ENCODE measurements around the gene CAT. TPM values are rescaled to one million over a fixed set of nuclear protein-coding genes. Genes with fewer than 3 reads are reported as not detected.

The CAT gene
- total and polyA plus RNA-seq, 8 donors, result 24.9 to 122 (median 74.7) TPM

- intact Hi-C loops (cut with DNase I; ENCODE audit: low total_unique reads), result no loop called here
- Histone ChIP-seq H3K9me3 (no peaks in the 10 kb centered on the region), H3K27ac (no peak overlapping the region), H3K36me3 (no peaks in the 10 kb centered on the region), H3K27me3 (no peaks in the 10 kb centered on the region), H3K4me1 (peaks cover 5 to 17% (median 6%) of the 10 kb centered on the region in 4 donors), H3K4me3 (no peak overlapping the region)
- TF ChIP-seq POLR2A (IDR thresholded peaks at IDR 0.05) (no peak), EP300 (IDR thresholded peaks at IDR 0.05) (no peak), POLR2AphosphoS5 (IDR thresholded peaks at IDR 0.05) (no peak)
- TF ChIP-seq, protein P1, sequence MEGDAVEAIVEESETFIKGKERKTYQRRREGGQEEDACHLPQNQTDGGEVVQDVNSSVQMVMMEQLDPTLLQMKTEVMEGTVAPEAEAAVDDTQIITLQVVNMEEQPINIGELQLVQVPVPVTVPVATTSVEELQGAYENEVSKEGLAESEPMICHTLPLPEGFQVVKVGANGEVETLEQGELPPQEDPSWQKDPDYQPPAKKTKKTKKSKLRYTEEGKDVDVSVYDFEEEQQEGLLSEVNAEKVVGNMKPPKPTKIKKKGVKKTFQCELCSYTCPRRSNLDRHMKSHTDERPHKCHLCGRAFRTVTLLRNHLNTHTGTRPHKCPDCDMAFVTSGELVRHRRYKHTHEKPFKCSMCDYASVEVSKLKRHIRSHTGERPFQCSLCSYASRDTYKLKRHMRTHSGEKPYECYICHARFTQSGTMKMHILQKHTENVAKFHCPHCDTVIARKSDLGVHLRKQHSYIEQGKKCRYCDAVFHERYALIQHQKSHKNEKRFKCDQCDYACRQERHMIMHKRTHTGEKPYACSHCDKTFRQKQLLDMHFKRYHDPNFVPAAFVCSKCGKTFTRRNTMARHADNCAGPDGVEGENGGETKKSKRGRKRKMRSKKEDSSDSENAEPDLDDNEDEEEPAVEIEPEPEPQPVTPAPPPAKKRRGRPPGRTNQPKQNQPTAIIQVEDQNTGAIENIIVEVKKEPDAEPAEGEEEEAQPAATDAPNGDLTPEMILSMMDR (IDR thresholded peaks at IDR 0.05), result no peak
- no peak for DNase-seq
- whole genome bisulfite sequencing, 5 donors, result 93 to 98% (median 97%) methylated on average over 3 of the region's 3 CpGs
Measured at GRCh38 chr11:34502949-34503348, 64.2 kb downstream of the CAT start.

DNA sequence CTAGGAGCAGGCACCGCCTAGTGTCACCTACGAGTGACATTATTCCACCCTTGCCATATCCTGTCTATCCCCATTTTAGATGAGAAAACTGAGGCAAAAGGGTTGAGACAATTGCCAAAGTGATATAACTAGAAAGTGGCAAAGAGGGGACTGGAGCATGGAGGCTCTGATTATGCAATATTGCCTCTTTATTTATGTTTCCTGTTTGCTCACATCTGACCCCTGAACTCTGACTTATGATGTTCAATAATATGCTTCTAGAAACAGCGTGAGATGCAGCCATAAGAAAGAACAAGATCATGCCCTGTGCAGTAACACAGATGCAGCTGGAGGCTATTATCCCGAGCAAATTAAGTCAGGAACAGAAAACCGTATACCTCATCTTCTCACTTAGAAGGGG, 67.1 kb downstream of the CAT start:
- Histone ChIP-seq H3K27ac (no peak overlapping the region), H3K4me1 (peaks cover 5 to 17% (median 6%) of the 10 kb centered on the region in 4 donors), H3K4me3 (no peak overlapping the region), H3K36me3 (no peaks in the 10 kb centered on the region), H3K9me3 (no peaks in the 10 kb centered on the region), H3K27me3 (no peaks in the 10 kb centered on the region)
- DNase-seq, result no peak
- WGBS, 5 donors, result 72 to 84% (median 76%) methylated on average over 5 of the region's 5 CpGs
- intact Hi-C loops (cut with DNase I; ENCODE audit: low total_unique reads), result no loop called here
- TF ChIP-seq, protein P1 (IDR thresholded peaks at IDR 0.05), result no peak
- TF ChIP-seq EP300 (IDR thresholded peaks at IDR 0.05), result no peak
- TF ChIP-seq POLR2AphosphoS5 (IDR thresholded peaks at IDR 0.05), result no peak
- TF ChIP-seq POLR2A (IDR thresholded peaks at IDR 0.05), result no peak

- peaks cover 0 to 6% (median 2%) of the 10 kb centered on the region in 4 donors for H3K4me1 ChIP-seq
- H3K27ac ChIP-seq, result no peak overlapping the region
- H3K36me3 ChIP-seq, result no peaks in the 10 kb centered on the region
- H3K9me3 ChIP-seq, result no peaks in the 10 kb centered on the region
- intact Hi-C loops (cut with DNase I; ENCODE audit: low total_unique reads), result no loop called here
- 66 to 88% (median 82%) methylated on average over 6 of the region's 6 CpGs for WGBS, 5 donors
- no peak for TF ChIP-seq POLR2AphosphoS5 (IDR thresholded peaks at IDR 0.05)
- no peak for DNase-seq
- H3K4me3 ChIP-seq, result no peak overlapping the region
- no peaks in the 10 kb centered on the region for H3K27me3 ChIP-seq
Measured at GRCh38 chr11:34507156-34507555, 68.4 kb downstream of the CAT start.

DNA sequence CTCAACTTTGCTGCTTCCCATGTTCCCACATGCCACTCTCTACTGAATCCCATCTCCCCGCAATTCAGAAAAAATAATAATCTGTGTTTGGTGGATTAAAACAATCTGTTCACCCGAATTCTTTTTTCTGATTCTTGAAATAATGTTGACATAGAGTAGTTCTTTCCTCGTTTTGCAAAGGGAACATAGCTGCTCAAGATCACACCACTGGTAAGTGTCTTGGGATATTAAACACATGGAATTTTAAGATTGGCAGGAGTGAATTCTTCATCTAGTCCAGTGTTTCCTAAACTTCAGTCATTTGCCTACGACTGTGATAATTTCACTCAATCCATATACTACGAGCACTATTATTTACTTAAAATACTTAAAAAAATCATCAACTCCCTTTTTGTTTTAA, 68.9 kb downstream of the CAT start:
- H3K27me3 ChIP-seq, result no peaks in the 10 kb centered on the region
- 67 to 83% (median 73%) methylated on average over 5 of the region's 5 CpGs for WGBS, 5 donors
- no peaks in the 10 kb centered on the region for H3K9me3 ChIP-seq
- peaks cover 0 to 2% (median 0%) of the 10 kb centered on the region in 4 donors for H3K4me1 ChIP-seq
- DNase-seq, result no peak
- intact Hi-C loops (cut with DNase I; ENCODE audit: low total_unique reads), result no loop called here
- no peak overlapping the region for H3K27ac ChIP-seq
- TF ChIP-seq EP300 (IDR thresholded peaks at IDR 0.05), result no peak
- TF ChIP-seq POLR2A (IDR thresholded peaks at IDR 0.05), result no peak
- TF ChIP-seq POLR2AphosphoS5 (IDR thresholded peaks at IDR 0.05), result no peak
- TF ChIP-seq, protein P1 (IDR thresholded peaks at IDR 0.05), result no peak
- H3K36me3 ChIP-seq, result no peaks in the 10 kb centered on the region
- no peak overlapping the region for H3K4me3 ChIP-seq

GRCh38 chr11:34508524-34508923, 69.8 kb downstream of the CAT start:
- Histone ChIP-seq H3K9me3 (no peaks in the 10 kb centered on the region), H3K4me3 (no peak overlapping the region), H3K4me1 (peaks cover 0 to 2% (median 0%) of the 10 kb centered on the region in 4 donors), H3K27me3 (no peaks in the 10 kb centered on the region), H3K36me3 (no peaks in the 10 kb centered on the region), H3K27ac (no peak overlapping the region)
- TF ChIP-seq, protein P1 (IDR thresholded peaks at IDR 0.05), result no peak
- TF ChIP-seq EP300 (IDR thresholded peaks at IDR 0.05), result no peak
- TF ChIP-seq POLR2A (IDR thresholded peaks at IDR 0.05), result no peak
- TF ChIP-seq POLR2AphosphoS5 (IDR thresholded peaks at IDR 0.05), result no peak
- intact Hi-C loops (cut with DNase I; ENCODE audit: low total_unique reads), result no loop called here
- no peak for DNase-seq
- 32 to 48% (median 43%) methylated on average over 2 of the region's 2 CpGs for WGBS, 5 donors
